SK-N-SH treated with all-trans-retinoic acid at 6 μM for 48 hours (cell line): Measurements from ENCODE around the gene INCENP.

Source experiments
- ATAC-seq: fragments of 200-7000 bp; cut with Tn5 transposase; 3 replicates; pipeline ENCODE4 v1.9.1; 2020; ENCODE audit warnings: mild to moderate bottlenecking, moderate library complexity
- ARNTL ChIP-seq: fragments of 450-650 bp; formaldehyde crosslinking; IDR thresholded peaks from 2 replicates; pipeline ENCODE4 v1.5.0; 2020; ENCODE audit warnings: low read depth, mild to moderate bottlenecking, moderate library complexity, borderline replicate concordance
- BACH2 ChIP-seq: fragments of 250-450 bp; sonication (Bioruptor Pico); IDR thresholded peaks from 2 replicates; pipeline ENCODE4 v1.9.0; 2021; ENCODE audit warnings: mild to moderate bottlenecking, borderline replicate concordance
- CSDC2 ChIP-seq: fragments of 250-450 bp; sonication (Bioruptor Pico); IDR thresholded peaks from 2 replicates; pipeline ENCODE4 v1.5.0; 2020; ENCODE audit warnings: mild to moderate bottlenecking, moderate library complexity
- ESRRG ChIP-seq: fragments of 250-450 bp; sonication (Bioruptor Pico); IDR thresholded peaks from 2 replicates; pipeline ENCODE4 v1.6.1; 2021; ENCODE audit warnings: mild to moderate bottlenecking
- GLIS3 ChIP-seq: fragments of 250-450 bp; sonication (Bioruptor Pico); IDR thresholded peaks from 2 replicates; pipeline ENCODE4 v1.5.0; 2020; ENCODE audit warnings: mild to moderate bottlenecking, moderate library complexity
- ISL1 ChIP-seq: fragments of 250-450 bp; sonication (Bioruptor Pico); IDR thresholded peaks from 2 replicates; pipeline ENCODE4 v2.1.2; 2022; ENCODE audit warnings: mild to moderate bottlenecking, moderate library complexity
- OSR1 ChIP-seq: fragments of 250-450 bp; sonication (Bioruptor Pico); IDR thresholded peaks from 2 replicates; pipeline ENCODE4 v1.8.0; 2022; ENCODE audit warnings: moderate library complexity, mild to moderate bottlenecking, inconsistent platforms
- PPARA ChIP-seq: fragments of 250-450 bp; sonication (Bioruptor Pico); IDR thresholded peaks from 2 replicates; pipeline ENCODE4 v1.5.0; 2020; ENCODE audit warnings: mild to moderate bottlenecking, borderline replicate concordance
- RARB ChIP-seq: fragments of 250-450 bp; sonication (Bioruptor Pico); IDR thresholded peaks from 2 replicates; pipeline ENCODE4 v1.8.0; 2021; ENCODE audit warnings: mild to moderate bottlenecking, moderate library complexity
- TCF4 ChIP-seq: fragments of 250-450 bp; sonication (Bioruptor Pico); IDR thresholded peaks from 2 replicates; pipeline ENCODE4 v1.8.0; 2021; ENCODE audit warnings: mild to moderate bottlenecking, moderate library complexity, borderline replicate concordance
- TOX ChIP-seq: fragments of 250-450 bp; sonication (Bioruptor Pico); IDR thresholded peaks from 2 replicates; pipeline ENCODE4 v1.8.0; 2021; ENCODE audit warnings: mild to moderate bottlenecking, moderate library complexity, borderline replicate concordance
- ZC3H10 ChIP-seq: fragments of 250-450 bp; sonication (Bioruptor Pico); IDR thresholded peaks from 2 replicates; pipeline ENCODE4 v1.5.1; 2021; ENCODE audit warnings: mild to moderate bottlenecking, moderate library complexity
- ZFP3 ChIP-seq: fragments of 250-450 bp; sonication (Bioruptor Pico); IDR thresholded peaks from 2 replicates; pipeline ENCODE4 v1.5.0; 2020; ENCODE audit warnings: mild to moderate bottlenecking, moderate library complexity
- ZFP30 ChIP-seq: fragments of 450-650 bp; formaldehyde crosslinking; IDR thresholded peaks from 2 replicates; pipeline ENCODE4 v1.5.0; 2022; ENCODE audit warnings: mild to moderate bottlenecking, moderate library complexity
- ZNF565 ChIP-seq: fragments of 450-650 bp; formaldehyde crosslinking; conservative IDR thresholded peaks from 2 replicates; pipeline ENCODE4 v1.5.0; 2020; ENCODE audit warnings: low read depth, mild to moderate bottlenecking, moderate library complexity
- ZNF70 ChIP-seq: fragments of 450-650 bp; formaldehyde crosslinking; IDR thresholded peaks from 2 replicates; pipeline ENCODE4 v1.5.0; 2020; ENCODE audit warnings: mild to moderate bottlenecking, moderate library complexity
- ZNF8 ChIP-seq: fragments of 450-650 bp; formaldehyde crosslinking; IDR thresholded peaks from 2 replicates; pipeline ENCODE4 v1.5.0; 2020; ENCODE audit warnings: mild to moderate bottlenecking, moderate library complexity
- TF ChIP-seq, protein P1 (sequence below): fragments of 250-450 bp; sonication (Bioruptor Pico); IDR thresholded peaks from 2 replicates; pipeline ENCODE4 v1.8.0; 2020; ENCODE audit warnings: mild to moderate bottlenecking, moderate library complexity, borderline replicate concordance
- TF ChIP-seq, protein P2 (sequence below): fragments of 250-450 bp; sonication (Bioruptor Pico); IDR thresholded peaks from 2 replicates; pipeline ENCODE4 v1.5.1; 2020; ENCODE audit warnings: low read depth, mild to moderate bottlenecking, moderate library complexity
- TF ChIP-seq, protein P3 (sequence below): fragments of 250-450 bp; sonication (Bioruptor Pico); IDR thresholded peaks from 2 replicates; pipeline ENCODE4 v1.5.1; 2021; ENCODE audit warnings: mild to moderate bottlenecking, moderate library complexity
- TF ChIP-seq, protein P4 (sequence below): fragments of 250-450 bp; sonication (Bioruptor Pico); IDR thresholded peaks from 2 replicates; pipeline ENCODE4 v1.5.0; 2020; ENCODE audit warnings: mild to moderate bottlenecking, moderate library complexity

The INCENP gene

DNA sequence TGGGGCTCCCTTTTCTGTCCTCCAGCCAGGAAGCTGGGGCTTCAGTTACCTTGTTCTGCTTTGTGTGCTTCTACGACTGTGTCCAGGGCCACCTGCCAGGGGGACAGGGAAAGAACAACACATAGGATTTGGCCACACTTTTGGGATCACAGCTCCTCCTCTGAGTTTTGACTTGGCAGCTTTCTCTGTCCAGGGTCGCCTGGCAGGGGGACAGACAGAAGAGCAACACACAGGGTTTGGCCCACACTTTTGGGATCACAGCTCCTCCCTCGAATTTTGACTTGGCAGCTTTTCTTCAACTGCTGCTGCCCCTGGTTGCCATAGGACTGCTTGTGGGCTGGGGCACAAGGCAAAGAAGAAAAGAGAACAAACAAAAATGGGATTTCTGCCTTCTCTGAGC is 19.1 kb downstream of the INCENP start:
- TF ChIP-seq ISL1 (CRISPR knock-in tag): no peak
- TF ChIP-seq CSDC2 (CRISPR knock-in tag): no peak
- no peak for TF ChIP-seq TCF4 (CRISPR knock-in tag)
- no peak for TF ChIP-seq ARNTL
- TF ChIP-seq, protein P1, sequence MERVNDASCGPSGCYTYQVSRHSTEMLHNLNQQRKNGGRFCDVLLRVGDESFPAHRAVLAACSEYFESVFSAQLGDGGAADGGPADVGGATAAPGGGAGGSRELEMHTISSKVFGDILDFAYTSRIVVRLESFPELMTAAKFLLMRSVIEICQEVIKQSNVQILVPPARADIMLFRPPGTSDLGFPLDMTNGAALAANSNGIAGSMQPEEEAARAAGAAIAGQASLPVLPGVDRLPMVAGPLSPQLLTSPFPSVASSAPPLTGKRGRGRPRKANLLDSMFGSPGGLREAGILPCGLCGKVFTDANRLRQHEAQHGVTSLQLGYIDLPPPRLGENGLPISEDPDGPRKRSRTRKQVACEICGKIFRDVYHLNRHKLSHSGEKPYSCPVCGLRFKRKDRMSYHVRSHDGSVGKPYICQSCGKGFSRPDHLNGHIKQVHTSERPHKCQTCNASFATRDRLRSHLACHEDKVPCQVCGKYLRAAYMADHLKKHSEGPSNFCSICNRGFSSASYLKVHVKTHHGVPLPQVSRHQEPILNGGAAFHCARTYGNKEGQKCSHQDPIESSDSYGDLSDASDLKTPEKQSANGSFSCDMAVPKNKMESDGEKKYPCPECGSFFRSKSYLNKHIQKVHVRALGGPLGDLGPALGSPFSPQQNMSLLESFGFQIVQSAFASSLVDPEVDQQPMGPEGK (CRISPR knock-in tag): no peak
- no peak for TF ChIP-seq ZC3H10 (CRISPR knock-in tag)
- no peak for TF ChIP-seq PPARA (CRISPR knock-in tag)
- TF ChIP-seq, protein P2, sequence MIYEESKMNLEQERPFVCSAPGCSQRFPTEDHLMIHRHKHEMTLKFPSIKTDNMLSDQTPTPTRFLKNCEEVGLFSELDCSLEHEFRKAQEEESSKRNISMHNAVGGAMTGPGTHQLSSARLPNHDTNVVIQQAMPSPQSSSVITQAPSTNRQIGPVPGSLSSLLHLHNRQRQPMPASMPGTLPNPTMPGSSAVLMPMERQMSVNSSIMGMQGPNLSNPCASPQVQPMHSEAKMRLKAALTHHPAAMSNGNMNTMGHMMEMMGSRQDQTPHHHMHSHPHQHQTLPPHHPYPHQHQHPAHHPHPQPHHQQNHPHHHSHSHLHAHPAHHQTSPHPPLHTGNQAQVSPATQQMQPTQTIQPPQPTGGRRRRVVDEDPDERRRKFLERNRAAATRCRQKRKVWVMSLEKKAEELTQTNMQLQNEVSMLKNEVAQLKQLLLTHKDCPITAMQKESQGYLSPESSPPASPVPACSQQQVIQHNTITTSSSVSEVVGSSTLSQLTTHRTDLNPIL (CRISPR knock-in tag): no peak
- no peak for TF ChIP-seq GLIS3 (CRISPR knock-in tag)
- TF ChIP-seq, protein P3, sequence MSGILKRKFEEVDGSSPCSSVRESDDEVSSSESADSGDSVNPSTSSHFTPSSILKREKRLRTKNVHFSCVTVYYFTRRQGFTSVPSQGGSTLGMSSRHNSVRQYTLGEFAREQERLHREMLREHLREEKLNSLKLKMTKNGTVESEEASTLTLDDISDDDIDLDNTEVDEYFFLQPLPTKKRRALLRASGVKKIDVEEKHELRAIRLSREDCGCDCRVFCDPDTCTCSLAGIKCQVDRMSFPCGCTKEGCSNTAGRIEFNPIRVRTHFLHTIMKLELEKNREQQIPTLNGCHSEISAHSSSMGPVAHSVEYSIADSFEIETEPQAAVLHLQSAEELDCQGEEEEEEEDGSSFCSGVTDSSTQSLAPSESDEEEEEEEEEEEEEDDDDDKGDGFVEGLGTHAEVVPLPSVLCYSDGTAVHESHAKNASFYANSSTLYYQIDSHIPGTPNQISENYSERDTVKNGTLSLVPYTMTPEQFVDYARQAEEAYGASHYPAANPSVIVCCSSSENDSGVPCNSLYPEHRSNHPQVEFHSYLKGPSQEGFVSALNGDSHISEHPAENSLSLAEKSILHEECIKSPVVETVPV (CRISPR knock-in tag): no peak
- TF ChIP-seq ZFP30: no peak
- TF ChIP-seq ZNF565 (CRISPR knock-in tag): no peak
- TF ChIP-seq OSR1: no peak
- ATAC-seq: no peak

DNA sequence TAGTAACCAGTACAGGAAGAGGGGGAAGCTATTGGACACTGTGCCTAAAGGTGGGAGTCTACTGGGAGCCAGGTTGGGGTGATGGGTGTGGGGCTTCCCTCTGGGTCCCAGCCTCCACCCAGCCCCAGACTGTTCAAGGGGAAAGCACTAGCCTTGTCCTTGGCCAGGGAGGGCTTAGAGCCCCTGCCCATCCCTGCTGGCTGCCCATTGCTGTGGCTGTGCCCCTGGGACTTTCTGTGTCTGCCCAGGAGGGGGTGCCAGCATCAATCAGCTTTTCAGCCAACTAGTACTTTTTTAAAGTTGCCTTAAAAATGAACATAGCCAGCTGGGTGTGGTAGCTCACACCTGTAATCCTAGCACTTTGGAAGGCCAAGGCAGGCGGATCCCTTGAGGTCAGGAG is 19.9 kb downstream of the INCENP start:
- peak; percentile 20; the same call in 1 of the 3 replicates for ATAC-seq

More for the DNA sequence above, 19.9 kb downstream of the INCENP start:
- TF ChIP-seq, protein P1 (CRISPR knock-in tag): no peak
- TF ChIP-seq ZFP30 (no peak), ZNF565 (CRISPR knock-in tag) (no peak), ESRRG (no peak), TOX (CRISPR knock-in tag) (no peak), ISL1 (CRISPR knock-in tag) (no peak), RARB (CRISPR knock-in tag) (no peak), GLIS3 (CRISPR knock-in tag) (no peak), TCF4 (CRISPR knock-in tag) (no peak), CSDC2 (CRISPR knock-in tag) (no peak), ARNTL (no peak), BACH2 (CRISPR knock-in tag) (no peak), ZNF8 (CRISPR knock-in tag) (no peak), ZFP3 (CRISPR knock-in tag) (no peak), ZNF70 (CRISPR knock-in tag) (no peak)
- TF ChIP-seq, protein P4, sequence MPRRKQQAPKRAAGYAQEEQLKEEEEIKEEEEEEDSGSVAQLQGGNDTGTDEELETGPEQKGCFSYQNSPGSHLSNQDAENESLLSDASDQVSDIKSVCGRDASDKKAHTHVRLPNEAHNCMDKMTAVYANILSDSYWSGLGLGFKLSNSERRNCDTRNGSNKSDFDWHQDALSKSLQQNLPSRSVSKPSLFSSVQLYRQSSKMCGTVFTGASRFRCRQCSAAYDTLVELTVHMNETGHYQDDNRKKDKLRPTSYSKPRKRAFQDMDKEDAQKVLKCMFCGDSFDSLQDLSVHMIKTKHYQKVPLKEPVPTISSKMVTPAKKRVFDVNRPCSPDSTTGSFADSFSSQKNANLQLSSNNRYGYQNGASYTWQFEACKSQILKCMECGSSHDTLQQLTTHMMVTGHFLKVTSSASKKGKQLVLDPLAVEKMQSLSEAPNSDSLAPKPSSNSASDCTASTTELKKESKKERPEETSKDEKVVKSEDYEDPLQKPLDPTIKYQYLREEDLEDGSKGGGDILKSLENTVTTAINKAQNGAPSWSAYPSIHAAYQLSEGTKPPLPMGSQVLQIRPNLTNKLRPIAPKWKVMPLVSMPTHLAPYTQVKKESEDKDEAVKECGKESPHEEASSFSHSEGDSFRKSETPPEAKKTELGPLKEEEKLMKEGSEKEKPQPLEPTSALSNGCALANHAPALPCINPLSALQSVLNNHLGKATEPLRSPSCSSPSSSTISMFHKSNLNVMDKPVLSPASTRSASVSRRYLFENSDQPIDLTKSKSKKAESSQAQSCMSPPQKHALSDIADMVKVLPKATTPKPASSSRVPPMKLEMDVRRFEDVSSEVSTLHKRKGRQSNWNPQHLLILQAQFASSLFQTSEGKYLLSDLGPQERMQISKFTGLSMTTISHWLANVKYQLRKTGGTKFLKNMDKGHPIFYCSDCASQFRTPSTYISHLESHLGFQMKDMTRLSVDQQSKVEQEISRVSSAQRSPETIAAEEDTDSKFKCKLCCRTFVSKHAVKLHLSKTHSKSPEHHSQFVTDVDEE (CRISPR knock-in tag): no peak
